NT2/D1 (cell line): ENCODE measurements around the gene SHB.

Experiments used
- DNase-seq: peaks from one replicate; pipeline ENCODE4 v3.0.0-alpha.2; 2011; ENCODE audit warnings: low read depth, low spot score
- H3K27me3 ChIP-seq: 2 replicates; pipeline ENCODE4 v1.6.0; 2011; ENCODE audit warnings: mild to moderate bottlenecking; ENCODE audit not compliant: insufficient read length, insufficient read depth
- H3K36me3 ChIP-seq: 2 replicates; pipeline ENCODE4 v1.6.1; 2011; ENCODE audit warnings: mild to moderate bottlenecking, low read length, mixed read lengths; ENCODE audit not compliant: insufficient read depth, insufficient read length
- H3K4me1 ChIP-seq: 2 replicates; pipeline ENCODE4 v1.5.1; 2011; ENCODE audit not compliant: insufficient read depth, insufficient read length
- H3K4me3 ChIP-seq: 2 replicates; pipeline ENCODE4 v1.5.1; 2011; ENCODE audit warnings: low read depth; ENCODE audit not compliant: insufficient read length
- H3K9ac ChIP-seq: 2 replicates; pipeline ENCODE4 v1.6.0; 2011; ENCODE audit warnings: low read depth; ENCODE audit not compliant: insufficient read length
- H3K9me3 ChIP-seq: 2 replicates; pipeline ENCODE4 v1.5.1; 2011; ENCODE audit warnings: mild to moderate bottlenecking, low read length; ENCODE audit not compliant: insufficient read depth
- SUZ12 ChIP-seq: IDR thresholded peaks from 2 replicates; pipeline ENCODE4 v1.6.1; 2011; ENCODE audit not compliant: insufficient read length, insufficient read depth; ENCODE audit errors: extremely low read depth
- YY1 ChIP-seq: IDR thresholded peaks from 2 replicates; pipeline ENCODE4 v1.6.1; 2011; ENCODE audit not compliant: insufficient read length, insufficient read depth
- ZNF274 ChIP-seq: IDR thresholded peaks from 2 replicates; pipeline ENCODE4 v1.6.1; 2011; ENCODE audit warnings: mild to moderate bottlenecking, low read depth, low read length

SHB gene

GRCh38 chr9:38016375-38017135, 52.5 kb downstream of the SHB start:
- DNase-seq, result no peak
- Histone ChIP-seq H3K9me3 (no peaks in the 10 kb centered on the region), H3K9ac (peak overlapping the region; percentile 66), H3K27me3 (no peaks in the 10 kb centered on the region), H3K4me1 (peaks cover 35% of the 10 kb centered on the region), H3K4me3 (peak overlapping the region; percentile 9), H3K36me3 (peaks cover 47% of the 10 kb centered on the region)
- no peak for TF ChIP-seq ZNF274
- no peak for TF ChIP-seq YY1

GRCh38 chr9:38015906-38016305, 53.1 kb downstream of the SHB start:
- Histone ChIP-seq H3K9ac (peak overlapping the region; percentile 39), H3K9me3 (no peaks in the 10 kb centered on the region), H3K4me1 (peaks cover 34% of the 10 kb centered on the region), H3K27me3 (no peaks in the 10 kb centered on the region), H3K4me3 (no peak overlapping the region), H3K36me3 (peaks cover 52% of the 10 kb centered on the region)
- no peak for DNase-seq
- no peak for TF ChIP-seq YY1
- TF ChIP-seq ZNF274, result no peak

- Histone ChIP-seq H3K9ac (no peak overlapping the region), H3K9me3 (no peaks in the 10 kb centered on the region), H3K36me3 (peaks cover 58% of the 10 kb centered on the region), H3K27me3 (no peaks in the 10 kb centered on the region), H3K4me1 (peaks cover 38% of the 10 kb centered on the region), H3K4me3 (no peak overlapping the region)
- no peak for DNase-seq
- no peak for TF ChIP-seq ZNF274
- no peak for TF ChIP-seq YY1
- TF ChIP-seq SUZ12, result no peak
Measured at GRCh38 chr9:38015266-38015665, 53.8 kb downstream of the SHB start.

GRCh38 chr9:38012767-38013450, 56.1 kb downstream of the SHB start:
- Histone ChIP-seq H3K36me3 (peaks cover 66% of the 10 kb centered on the region), H3K4me1 (peaks cover 44% of the 10 kb centered on the region), H3K9ac (no peak overlapping the region), H3K9me3 (no peaks in the 10 kb centered on the region), H3K4me3 (no peak overlapping the region), H3K27me3 (no peaks in the 10 kb centered on the region)
- DNase-seq, result no peak
- TF ChIP-seq SUZ12 (no peak), ZNF274 (no peak), YY1 (no peak)

- Histone ChIP-seq H3K27me3 (no peaks in the 10 kb centered on the region), H3K36me3 (peaks cover 75% of the 10 kb centered on the region), H3K9ac (no peak overlapping the region), H3K9me3 (no peaks in the 10 kb centered on the region), H3K4me3 (no peak overlapping the region), H3K4me1 (peaks cover 48% of the 10 kb centered on the region)
- DNase-seq, result no peak
- TF ChIP-seq YY1 (no peak), SUZ12 (no peak), ZNF274 (no peak)
Measured at GRCh38 chr9:38011991-38012390, 57.0 kb downstream of the SHB start.

- no peaks in the 10 kb centered on the region for H3K27me3 ChIP-seq
- TF ChIP-seq SUZ12 (no peak), YY1 (no peak), ZNF274 (no peak)
- peaks cover 46% of the 10 kb centered on the region for H3K4me1 ChIP-seq
- no peak overlapping the region for H3K4me3 ChIP-seq
- peaks cover 82% of the 10 kb centered on the region for H3K36me3 ChIP-seq
- DNase-seq, result no peak
- H3K9me3 ChIP-seq, result no peaks in the 10 kb centered on the region
- no peak overlapping the region for H3K9ac ChIP-seq
Measured at GRCh38 chr9:38010918-38011704, 57.9 kb downstream of the SHB start.

- Histone ChIP-seq H3K4me3 (no peak overlapping the region), H3K36me3 (peaks cover 82% of the 10 kb centered on the region), H3K9ac (no peak overlapping the region), H3K9me3 (no peaks in the 10 kb centered on the region), H3K4me1 (peaks cover 40% of the 10 kb centered on the region), H3K27me3 (no peaks in the 10 kb centered on the region)
- DNase-seq, result no peak
- no peak for TF ChIP-seq SUZ12
- TF ChIP-seq YY1, result no peak
- TF ChIP-seq ZNF274, result no peak
Measured at GRCh38 chr9:38009990-38010389, 59.0 kb downstream of the SHB start.
